Kidney capillary endothelial cell (primary cell): ENCODE results near the gene MED10.

Experiments
- DNase-seq: peaks from one replicate; pipeline ENCODE4 v3.0.0-alpha.2; 2018; ENCODE audit warnings: low spot score

MED10 gene

DNA sequence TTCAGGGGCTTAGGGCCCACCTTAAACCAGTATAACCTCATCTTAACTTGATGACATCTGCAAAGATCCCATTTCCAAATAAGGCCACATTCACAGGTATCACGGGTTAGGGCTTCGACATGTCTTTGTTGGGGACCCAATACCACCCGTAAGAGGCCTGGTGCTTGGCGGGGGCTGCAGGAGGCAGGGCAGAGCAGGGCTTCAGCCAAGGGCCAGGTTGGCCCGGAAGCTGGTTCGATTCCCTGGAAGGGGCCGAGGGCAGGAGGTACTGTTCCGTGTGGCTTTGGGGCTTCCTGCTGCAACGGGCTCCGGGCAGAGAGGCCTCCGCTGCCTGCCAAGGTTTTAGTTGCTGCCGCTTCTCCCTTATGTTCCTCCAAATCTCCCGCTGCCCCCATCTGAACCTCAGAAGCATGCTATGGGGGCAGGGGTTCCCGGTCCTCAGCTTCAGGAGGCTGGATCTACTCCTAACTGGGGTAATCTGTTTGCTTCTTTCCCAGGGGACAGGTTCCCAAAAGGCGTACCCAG, 29.8 kb downstream of the MED10 start:
- no peak for DNase-seq

DNA sequence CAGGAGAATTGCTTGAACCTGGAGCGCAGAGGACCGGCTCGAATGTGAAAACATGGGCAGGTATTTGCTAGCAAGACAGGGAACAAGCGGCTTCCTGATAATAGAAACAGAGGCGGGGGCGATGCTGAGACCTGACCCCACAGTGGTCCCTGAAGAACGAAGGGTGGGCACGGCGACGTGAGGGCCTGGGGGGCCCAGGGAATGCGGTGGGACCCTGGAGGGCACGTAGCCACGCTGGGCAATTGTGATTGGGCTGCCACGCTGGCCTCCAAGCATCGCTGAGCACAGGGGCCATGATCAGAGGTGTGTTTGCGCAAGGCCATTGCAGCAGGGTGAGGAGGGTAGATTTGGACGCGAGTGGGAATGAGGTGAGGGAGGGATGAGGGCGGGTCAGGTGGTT, 30.7 kb downstream of the MED10 start:
- no peak for DNase-seq

DNA sequence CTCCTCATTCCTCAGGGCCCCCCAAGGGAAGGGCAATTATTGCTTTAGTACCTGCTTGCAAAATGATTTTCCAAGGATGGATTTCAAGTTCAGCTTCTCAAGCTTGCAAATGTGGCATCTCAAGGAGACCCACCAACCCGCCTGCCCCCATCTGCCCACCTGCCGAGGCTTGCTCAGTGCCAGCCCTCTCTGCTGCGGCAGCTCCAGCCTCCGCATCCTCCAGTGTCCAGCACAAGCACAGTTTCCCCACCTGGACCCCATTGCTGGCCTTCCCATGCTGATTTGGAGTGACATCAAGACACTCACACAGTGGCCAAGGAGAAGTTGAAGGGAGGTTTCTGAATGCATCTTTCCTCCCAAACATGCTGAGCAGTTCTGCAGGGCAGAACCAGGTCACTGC, 31.2 kb downstream of the MED10 start:
- no peak for DNase-seq

DNA sequence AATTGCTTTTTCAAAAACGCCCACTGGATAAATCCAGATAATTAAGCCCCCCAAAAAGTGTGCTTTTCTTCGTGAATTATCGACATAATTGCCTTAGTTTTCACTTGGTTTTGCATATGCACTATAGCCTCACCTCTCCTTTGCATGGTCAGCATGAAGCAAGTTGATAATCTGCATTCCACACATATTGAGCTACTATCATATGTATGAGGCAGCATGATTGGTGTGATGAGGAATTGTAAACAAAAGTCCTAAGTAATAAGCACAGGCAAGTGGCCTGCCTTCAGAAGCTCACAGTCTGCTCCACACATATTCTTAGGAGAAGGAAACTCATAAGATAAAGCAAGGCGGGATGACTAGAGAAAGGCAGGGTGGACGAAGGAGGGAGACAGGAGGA, 33.8 kb downstream of the MED10 start:
- no peak for DNase-seq

DNA sequence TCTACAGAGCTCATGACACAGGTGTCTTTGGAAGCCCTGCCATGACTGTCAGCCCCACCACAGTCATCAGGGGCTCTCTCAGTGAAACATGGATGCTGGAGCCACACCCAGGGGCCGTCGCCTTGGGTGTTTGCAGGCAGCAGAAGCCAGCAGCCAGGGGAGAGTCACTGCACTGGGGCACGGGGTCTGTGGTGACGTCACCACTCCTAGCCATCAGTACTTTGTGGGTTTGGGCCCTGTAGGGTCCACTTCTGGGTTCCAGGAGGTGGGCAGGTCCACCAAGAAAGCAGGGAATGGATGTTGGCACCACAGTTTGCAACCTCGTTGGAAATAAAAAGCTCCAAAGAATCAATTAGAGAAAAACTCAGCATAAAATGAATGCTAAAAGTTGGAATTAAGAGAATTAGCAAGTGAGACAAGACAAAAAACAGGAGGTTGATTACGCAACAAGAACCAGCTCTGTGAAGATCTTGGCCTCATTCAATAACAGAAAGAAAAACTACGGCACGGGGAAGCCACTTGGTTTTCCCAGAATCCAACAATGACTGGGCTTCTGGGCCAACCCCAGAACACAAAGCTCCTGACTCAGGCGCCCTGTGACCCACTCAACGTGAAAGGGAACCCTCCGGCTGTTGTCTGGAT, 34.3 kb downstream of the MED10 start:
- DNase-seq, result no peak

DNA sequence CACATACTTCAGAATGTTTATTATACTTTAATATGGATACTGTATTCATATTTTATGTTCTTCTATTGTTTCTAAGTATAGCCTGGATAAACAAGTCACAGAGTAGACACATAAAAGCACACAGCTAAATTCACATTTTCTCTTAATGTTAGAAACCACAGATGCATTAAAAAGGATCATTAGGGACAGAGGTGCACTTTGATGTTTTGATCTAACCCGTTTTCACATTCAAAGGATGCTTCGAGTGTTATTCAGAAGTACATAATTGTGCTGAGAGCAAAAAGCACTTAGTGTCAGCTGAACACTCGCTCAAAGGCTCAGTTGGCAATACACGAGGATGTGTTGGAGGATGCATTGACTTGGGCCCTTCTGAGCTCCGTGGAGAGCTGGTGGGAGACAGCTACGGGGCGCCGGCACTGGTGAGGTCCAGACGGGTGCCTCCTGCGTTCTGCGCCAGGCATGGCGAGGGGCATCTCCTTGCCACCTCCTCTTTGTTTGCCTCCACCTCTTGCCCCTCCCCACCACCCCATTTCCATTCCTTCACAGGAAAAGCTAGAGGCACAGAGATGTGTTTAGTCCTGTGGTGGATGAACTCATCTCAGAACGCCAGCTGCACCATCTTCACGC, 35.5 kb downstream of the MED10 start:
- DNase-seq, result no peak

DNA sequence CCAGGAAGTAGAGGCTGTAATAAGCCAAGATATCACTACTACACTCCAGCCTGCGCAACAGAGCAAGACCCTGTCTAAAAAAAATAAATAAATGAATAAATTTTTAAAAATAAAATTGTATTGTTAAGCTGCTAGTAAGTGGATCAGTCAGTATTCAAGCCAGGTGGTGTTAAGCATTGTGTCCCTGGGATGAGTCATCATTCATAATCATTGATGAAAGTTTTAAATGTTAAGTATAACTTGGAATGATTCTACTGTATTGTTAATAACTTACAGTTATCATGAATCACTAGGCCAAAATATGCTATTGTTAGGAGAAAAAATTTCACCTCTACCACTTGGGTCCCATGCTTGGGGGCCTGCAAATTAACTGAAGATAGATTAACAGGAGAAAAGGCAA, 38.2 kb downstream of the MED10 start:
- no peak for DNase-seq

DNA sequence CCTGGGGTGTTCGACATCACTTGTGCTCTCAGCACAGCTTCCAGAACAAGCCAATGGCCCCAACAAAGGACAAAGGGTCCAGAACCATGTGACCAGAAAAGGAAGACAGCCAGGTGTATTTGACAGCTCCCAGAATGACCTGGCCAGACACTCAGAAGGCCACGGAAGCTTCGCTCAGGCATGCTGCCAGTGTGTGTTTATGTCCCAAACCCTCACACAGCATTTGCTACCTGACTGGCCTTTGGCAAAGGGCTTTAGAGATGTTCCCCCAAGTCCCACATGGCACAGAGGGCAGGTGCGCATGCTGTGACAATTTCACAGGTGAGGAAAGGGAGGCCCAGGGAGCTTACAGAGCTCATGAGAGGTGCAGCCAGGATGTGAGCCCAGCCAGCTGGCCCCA, 39.5 kb downstream of the MED10 start:
- DNase-seq, result no peak

DNA sequence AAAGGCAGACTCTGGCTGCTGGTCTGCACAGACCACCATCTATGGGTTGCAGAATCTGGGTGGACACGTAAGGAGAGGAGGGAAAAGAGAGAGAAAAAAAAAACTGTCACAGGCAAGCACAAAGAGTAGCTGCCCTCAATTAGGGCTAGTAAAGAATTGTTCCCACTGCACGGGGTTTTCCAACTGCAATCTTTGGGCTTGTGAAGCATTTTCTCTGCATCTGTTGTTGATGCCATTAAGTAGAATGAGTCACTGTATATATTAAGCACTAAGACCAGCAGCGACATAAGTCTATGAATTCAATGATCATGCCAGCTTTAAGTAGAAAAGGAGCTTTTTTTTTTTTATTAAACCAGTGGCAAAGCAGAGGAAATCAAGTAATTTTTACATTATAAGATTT, 40.2 kb downstream of the MED10 start:
- DNase-seq, result no peak

DNA sequence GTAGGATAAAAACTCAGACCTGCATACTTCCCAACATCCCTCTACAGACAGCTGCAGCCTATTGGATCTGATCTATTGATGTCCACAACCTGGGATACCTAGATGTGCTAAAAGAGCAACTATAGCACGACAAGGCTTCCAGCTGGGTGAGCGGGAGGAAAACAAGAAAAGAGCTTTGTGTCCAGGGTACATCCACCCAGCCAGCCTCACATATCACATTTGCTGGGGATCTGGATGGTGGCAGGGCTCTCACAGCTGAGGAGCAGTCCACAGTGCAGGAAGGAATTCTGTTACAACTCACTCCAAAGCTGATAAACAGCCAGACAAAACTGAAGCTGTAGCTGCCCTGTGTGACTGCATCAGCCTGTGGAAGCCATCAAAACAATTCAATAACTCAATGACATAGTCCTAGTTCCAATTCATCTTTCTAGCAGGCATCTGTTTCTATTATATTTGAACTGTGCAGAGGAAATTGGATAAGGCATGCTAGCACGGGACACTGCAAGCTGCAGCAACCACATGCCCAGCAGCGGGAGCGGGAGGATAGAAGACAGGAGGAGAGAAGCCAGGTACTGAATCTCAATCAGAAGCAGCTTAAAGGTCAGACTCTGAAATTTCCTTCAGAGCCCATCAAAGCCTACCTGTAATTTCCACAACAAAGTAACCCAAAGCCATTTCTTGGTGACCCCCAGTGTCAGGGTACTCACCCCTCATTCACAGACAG, 45.0 kb downstream of the MED10 start:
- DNase-seq, result no peak

DNA sequence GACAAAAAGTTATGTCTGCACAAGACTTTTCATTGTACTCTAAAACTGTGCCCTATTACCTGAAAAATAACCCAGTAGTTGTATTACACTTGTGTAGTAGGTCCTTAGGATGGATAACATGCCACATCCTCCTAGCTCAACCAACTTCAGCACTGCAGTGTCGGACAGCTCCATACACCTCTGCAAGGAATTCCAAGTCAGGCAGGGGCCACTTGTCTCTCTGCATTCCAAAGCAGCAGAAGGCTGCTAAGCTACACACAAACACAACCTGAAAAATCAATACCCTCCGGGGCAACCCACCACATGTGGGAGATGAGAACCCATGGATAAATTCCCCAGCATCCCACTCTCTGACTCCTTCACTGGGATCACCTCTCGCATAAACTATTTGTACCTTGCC, 50.2 kb downstream of the MED10 start:
- peak; percentile 15 for DNase-seq

DNA sequence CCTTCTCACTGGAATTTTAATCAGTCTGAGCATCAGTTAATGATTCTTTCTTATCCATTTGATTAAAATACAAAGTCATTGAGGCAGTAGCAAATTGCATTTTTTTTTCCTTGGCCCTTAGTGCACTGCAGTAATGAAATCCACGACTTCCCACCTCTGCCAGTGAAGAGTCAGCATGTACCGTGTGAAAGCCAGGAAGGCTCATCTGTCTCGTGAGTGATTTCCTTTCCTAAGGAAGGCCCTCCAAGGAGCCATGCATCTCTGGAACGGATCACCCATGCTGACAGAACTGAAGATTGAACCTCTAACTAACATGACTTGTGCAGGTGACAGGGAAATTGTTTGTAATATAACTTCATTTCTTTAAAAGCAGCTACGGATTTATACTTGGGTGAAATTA, 51.6 kb downstream of the MED10 start:
- no peak for DNase-seq

DNA sequence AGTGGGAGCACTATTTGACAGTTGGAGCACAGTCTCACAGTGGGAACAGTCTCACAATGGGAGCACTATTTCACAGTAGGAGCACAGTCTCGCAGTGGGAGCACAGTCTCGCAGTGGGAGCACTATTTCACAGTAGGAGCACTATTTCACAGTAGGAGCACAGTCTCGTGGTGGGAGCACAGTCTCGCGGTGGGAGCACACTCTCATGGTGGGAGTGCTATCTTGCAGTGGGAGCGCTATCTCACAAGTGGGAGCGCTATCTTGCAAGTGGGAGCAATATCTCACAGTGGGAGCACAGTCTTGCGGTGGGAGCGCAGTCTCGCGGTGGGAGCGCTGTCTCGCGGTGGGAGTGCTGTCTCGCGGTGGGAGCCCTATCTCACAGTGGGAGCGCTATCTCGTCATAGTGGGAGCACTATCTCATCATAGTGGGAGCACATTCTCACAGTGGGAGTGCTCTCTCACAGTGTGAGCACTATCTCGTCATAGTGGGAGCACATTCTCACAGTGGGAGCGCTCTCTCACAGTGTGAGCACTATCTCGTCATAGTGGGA, 56.1 kb downstream of the MED10 start:
- DNase-seq, result no peak
